HepG2 (cell line): ENCODE results near the gene ZNF227. TPM values are rescaled to one million over a fixed set of nuclear protein-coding genes. Genes with fewer than 3 reads are reported as not detected.

ENCODE experiments used
- ATF4 ChIP-seq, 2 experiments: fragments of 450-650 bp in 1 of 2; sonication (generic) in 1 of 2; formaldehyde crosslinking; IDR thresholded peaks; 2 replicates each; pipeline versions ENCODE4 v1.5.0 to v1.8.0; 2020 to 2022; ENCODE audit warnings: mild to moderate bottlenecking in 1 of 2, missing genetic modification reagents in 1 of 2
- ESRRA ChIP-seq: sonication (generic); formaldehyde crosslinking; IDR thresholded peaks from 2 replicates; pipeline ENCODE4 v1.5.1; 2020; ENCODE audit warnings: mild to moderate bottlenecking, low read depth, missing genetic modification reagents
- GFI1 ChIP-seq: sonication (generic); formaldehyde crosslinking; IDR thresholded peaks from 2 replicates; pipeline ENCODE4 v1.5.0; 2020; ENCODE audit warnings: missing genetic modification reagents, mild to moderate bottlenecking, borderline replicate concordance
- HNF4G ChIP-seq, 2 experiments: sonication (generic) in 1 of 2; formaldehyde crosslinking in 1 of 2; IDR thresholded peaks; 2 replicates each; pipeline versions ENCODE4 v1.4.0 to v1.6.1; 2011 to 2020; ENCODE audit warnings: borderline replicate concordance in 2 of 2, low read depth in 2 of 2, mild to moderate bottlenecking in 2 of 2, low read length in 1 of 2, missing genetic modification reagents in 1 of 2, moderate library complexity in 1 of 2
- MED8 ChIP-seq: sonication (generic); formaldehyde crosslinking; IDR thresholded peaks from 2 replicates; pipeline ENCODE4 v1.8.1; 2023; ENCODE audit warnings: mild to moderate bottlenecking, missing genetic modification reagents; ENCODE audit not compliant: insufficient replicate concordance
- NAIF1 ChIP-seq: sonication (generic); formaldehyde crosslinking; IDR thresholded peaks from 2 replicates; pipeline ENCODE4 v1.5.0; 2020; ENCODE audit warnings: mild to moderate bottlenecking, missing genetic modification reagents, borderline replicate concordance
- NR2C2 ChIP-seq: sonication (generic); formaldehyde crosslinking; IDR thresholded peaks from 2 replicates; pipeline ENCODE4 v1.4.0; 2020; ENCODE audit warnings: missing genetic modification reagents, mild to moderate bottlenecking, moderate library complexity, borderline replicate concordance
- PHF5A ChIP-seq: IDR thresholded peaks from one replicate; pipeline ENCODE4 v1.6.1; 2018; ENCODE audit warnings: low read depth, missing genetic modification reagents; ENCODE audit not compliant: unreplicated experiment
- PHF8 ChIP-seq: sonication (generic); formaldehyde crosslinking; IDR thresholded peaks from 2 replicates; pipeline ENCODE4 v1.5.0; 2020; ENCODE audit warnings: missing genetic modification reagents
- RCOR2 ChIP-seq: IDR thresholded peaks from 2 replicates; pipeline ENCODE4 v1.6.1; 2016; ENCODE audit warnings: missing biosample characterization, missing genetic modification reagents
- SAFB2 ChIP-seq: sonication (generic); formaldehyde crosslinking; IDR thresholded peaks from 2 replicates; pipeline ENCODE4 v1.5.1; 2020; ENCODE audit warnings: missing genetic modification reagents, low read depth, mild to moderate bottlenecking, borderline replicate concordance
- SP2 ChIP-seq: sonication (generic); formaldehyde crosslinking; IDR thresholded peaks from 2 replicates; pipeline ENCODE4 v1.5.1; 2020; ENCODE audit warnings: mild to moderate bottlenecking, missing genetic modification reagents
- TSC22D2 ChIP-seq: sonication (generic); formaldehyde crosslinking; IDR thresholded peaks from 2 replicates; pipeline ENCODE4 v1.5.1; 2020; ENCODE audit warnings: missing genetic modification reagents, mild to moderate bottlenecking, borderline replicate concordance
- XBP1 ChIP-seq: sonication (generic); formaldehyde crosslinking; IDR thresholded peaks from 2 replicates; pipeline ENCODE4 v1.5.0; 2020; ENCODE audit warnings: missing genetic modification reagents
- ZFP36L2 ChIP-seq: sonication (generic); formaldehyde crosslinking; IDR thresholded peaks from 2 replicates; pipeline ENCODE4 v1.4.0; 2020; ENCODE audit warnings: missing genetic modification reagents
- ZNF224 ChIP-seq: sonication (generic); formaldehyde crosslinking; IDR thresholded peaks from 2 replicates; pipeline ENCODE4 v1.5.0; 2020; ENCODE audit warnings: mild to moderate bottlenecking, missing genetic modification reagents
- ZNF232 ChIP-seq: sonication (generic); formaldehyde crosslinking; IDR thresholded peaks from 2 replicates; pipeline ENCODE4 v1.4.0; 2020; ENCODE audit warnings: missing genetic modification reagents, borderline replicate concordance
- ZNF329 ChIP-seq: sonication (generic); formaldehyde crosslinking; IDR thresholded peaks from 2 replicates; pipeline ENCODE4 v1.9.0; 2021; ENCODE audit warnings: low read depth, mild to moderate bottlenecking, missing genetic modification reagents
- polyA plus RNA-seq, 8 experiments: library from polyadenylated mRNA; depleted of rRNA in 3 of 8; stranded (reverse) in 7 of 8; unstranded in 1 of 8; fragments of >200 nt; fragmentation: Illumina TruSeq in 4 of 8; extraction: Trizol in 4 of 8; gene quantifications; 2 replicates each; pipeline versions ENCODE4 v1.2.1 to v1.2.3, GENCODE V29; 2011 to 2016; ENCODE audit warnings: low read depth in 4 of 8, missing spikeins in 1 of 8, mixed read lengths in 1 of 8; ENCODE audit not compliant: insufficient read depth in 1 of 8
- total RNA-seq, 5 experiments: library from RNA; depleted of rRNA; stranded (reverse); fragments of >200 nt; fragmentation: Illumina TruSeq; extraction: Trizol; gene quantifications; 2 replicates each; pipeline ENCODE4 v1.2.3, GENCODE V29; 2016; ENCODE audit warnings: low read depth in 1 of 5
- TF ChIP-seq, protein P1 (sequence below): sonication (generic); formaldehyde crosslinking; IDR thresholded peaks from 2 replicates; pipeline ENCODE4 v1.4.0; 2020; ENCODE audit warnings: missing genetic modification reagents, mild to moderate bottlenecking, borderline replicate concordance
- TF ChIP-seq, protein P2 (sequence below), 2 experiments: sonication (generic) in 1 of 2; formaldehyde crosslinking in 1 of 2; IDR thresholded peaks; 2 replicates each; pipeline versions ENCODE4 v1.4.0 to v1.6.1; 2018 to 2020; ENCODE audit warnings: missing genetic modification reagents in 2 of 2, borderline replicate concordance in 1 of 2, low read depth in 1 of 2, mild to moderate bottlenecking in 1 of 2, missing biosample characterization in 1 of 2
- TF ChIP-seq, protein P3 (sequence below): sonication (generic); formaldehyde crosslinking; IDR thresholded peaks from 2 replicates; pipeline ENCODE4 v1.4.0; 2020; ENCODE audit warnings: mild to moderate bottlenecking, missing genetic modification reagents

ZNF227 gene
- total and polyA plus RNA-seq, 2 of the 13 experiments (the other 11 are each of a cell fraction or from before 2014, with no cell fraction given) = 3.1 to 16.8 TPM

DNA sequence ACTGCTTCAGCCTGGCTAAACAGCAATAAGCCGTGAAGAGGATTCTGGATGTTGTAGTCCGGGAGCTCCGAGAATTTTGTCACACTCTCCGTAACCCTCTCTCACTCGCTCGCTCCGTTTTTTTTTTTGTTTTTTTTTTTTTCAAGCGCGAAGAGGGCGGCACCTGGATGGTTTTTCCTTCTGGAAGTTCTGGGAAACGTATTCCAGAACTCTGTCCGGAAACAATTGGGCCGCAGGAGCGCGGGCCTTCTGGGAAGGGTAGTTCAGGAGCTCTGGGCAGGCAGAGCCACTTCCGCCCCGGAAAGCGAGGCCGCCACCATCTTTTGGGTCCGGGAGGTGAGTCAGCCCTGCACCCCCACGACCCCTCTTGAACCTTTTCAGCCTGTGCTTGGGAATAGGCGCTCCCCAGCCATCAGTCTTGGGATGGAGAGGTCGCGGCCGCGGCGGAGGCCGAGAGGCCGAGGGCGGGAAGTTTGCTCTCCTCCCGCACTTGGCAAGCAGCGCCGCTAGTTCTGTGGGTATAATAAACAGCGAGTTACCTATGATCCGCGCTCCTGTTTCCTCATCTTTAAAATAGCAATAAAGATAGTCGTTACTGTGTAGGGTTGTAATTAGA, at the start of gene ZNF227 (continued):
- TF ChIP-seq MED8 = no peak
- TF ChIP-seq ATF4 (CRISPR knock-in tag; IDR thresholded peaks at IDR 0.05) = no peak; a peak in 1 of 4 replicates
- TF ChIP-seq SAFB2 (CRISPR knock-in tag) = no peak
- no peak for TF ChIP-seq GFI1 (CRISPR knock-in tag)
- no peak for TF ChIP-seq TSC22D2 (CRISPR knock-in tag)
- TF ChIP-seq ZNF224 (CRISPR knock-in tag) = 0 out of 2 replicates have a peak, but pooled peaks have one; percentile 51
- TF ChIP-seq PHF8 (CRISPR knock-in tag) = peak; percentile 92
- no peak for TF ChIP-seq ZNF232 (CRISPR knock-in tag)
- no peak for TF ChIP-seq HNF4G (IDR thresholded peaks at IDR 0.05; ENCODE audit: borderline replicate concordance, low read depth, low read length)
- TF ChIP-seq HNF4G (CRISPR knock-in tag; IDR thresholded peaks at IDR 0.05; ENCODE audit: borderline replicate concordance, low read depth) = no peak
- TF ChIP-seq, protein P1, sequence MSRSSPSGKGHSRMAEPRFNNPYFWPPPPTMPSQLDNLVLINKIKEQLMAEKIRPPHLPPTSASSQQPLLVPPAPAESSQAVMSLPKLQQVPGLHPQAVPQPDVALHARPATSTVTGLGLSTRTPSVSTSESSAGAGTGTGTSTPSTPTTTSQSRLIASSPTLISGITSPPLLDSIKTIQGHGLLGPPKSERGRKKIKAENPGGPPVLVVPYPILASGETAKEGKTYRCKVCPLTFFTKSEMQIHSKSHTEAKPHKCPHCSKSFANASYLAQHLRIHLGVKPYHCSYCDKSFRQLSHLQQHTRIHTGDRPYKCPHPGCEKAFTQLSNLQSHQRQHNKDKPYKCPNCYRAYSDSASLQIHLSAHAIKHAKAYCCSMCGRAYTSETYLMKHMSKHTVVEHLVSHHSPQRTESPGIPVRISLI (CRISPR knock-in tag) = peak; percentile 99
- no peak for TF ChIP-seq ESRRA (CRISPR knock-in tag)
- no peak for TF ChIP-seq RCOR2 (CRISPR knock-in tag)
- no peak for TF ChIP-seq ZNF329 (CRISPR knock-in tag)
- TF ChIP-seq SP2 (CRISPR knock-in tag) = peak; percentile 39; the same call in 1 of the 2 replicates
- TF ChIP-seq NR2C2 (CRISPR knock-in tag) = peak; percentile 97
- no peak for TF ChIP-seq ZFP36L2 (CRISPR knock-in tag)
- TF ChIP-seq NAIF1 (CRISPR knock-in tag) = no peak
- no peak for TF ChIP-seq XBP1 (CRISPR knock-in tag)
- TF ChIP-seq PHF5A (CRISPR knock-in tag) = no peak
- TF ChIP-seq, protein P2, sequence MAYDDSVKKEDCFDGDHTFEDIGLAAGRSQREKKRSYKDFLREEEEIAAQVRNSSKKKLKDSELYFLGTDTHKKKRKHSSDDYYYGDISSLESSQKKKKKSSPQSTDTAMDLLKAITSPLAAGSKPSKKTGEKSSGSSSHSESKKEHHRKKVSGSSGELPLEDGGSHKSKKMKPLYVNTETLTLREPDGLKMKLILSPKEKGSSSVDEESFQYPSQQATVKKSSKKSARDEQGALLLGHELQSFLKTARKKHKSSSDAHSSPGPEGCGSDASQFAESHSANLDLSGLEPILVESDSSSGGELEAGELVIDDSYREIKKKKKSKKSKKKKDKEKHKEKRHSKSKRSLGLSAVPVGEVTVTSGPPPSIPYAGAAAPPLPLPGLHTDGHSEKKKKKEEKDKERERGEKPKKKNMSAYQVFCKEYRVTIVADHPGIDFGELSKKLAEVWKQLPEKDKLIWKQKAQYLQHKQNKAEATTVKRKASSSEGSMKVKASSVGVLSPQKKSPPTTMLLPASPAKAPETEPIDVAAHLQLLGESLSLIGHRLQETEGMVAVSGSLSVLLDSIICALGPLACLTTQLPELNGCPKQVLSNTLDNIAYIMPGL (CRISPR knock-in tag; IDR thresholded peaks at IDR 0.05; ENCODE audit: borderline replicate concordance in 1 of 2, low read depth in 1 of 2) = peak in 1 of 2 experiments; percentile 38; a peak in 1 of 4 replicates
- TF ChIP-seq, protein P3, sequence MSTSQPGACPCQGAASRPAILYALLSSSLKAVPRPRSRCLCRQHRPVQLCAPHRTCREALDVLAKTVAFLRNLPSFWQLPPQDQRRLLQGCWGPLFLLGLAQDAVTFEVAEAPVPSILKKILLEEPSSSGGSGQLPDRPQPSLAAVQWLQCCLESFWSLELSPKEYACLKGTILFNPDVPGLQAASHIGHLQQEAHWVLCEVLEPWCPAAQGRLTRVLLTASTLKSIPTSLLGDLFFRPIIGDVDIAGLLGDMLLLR = 0 out of 2 replicates have a peak, but pooled peaks have one; percentile 22
